ENCODE results near the gene CDKN1C. TPM values are rescaled to one million over a fixed set of nuclear protein-coding genes. Genes with fewer than 3 reads are reported as not detected.

Gene CDKN1C
- polyA plus RNA-seq, 3 donors = 109 to 150 (median 142) TPM

- no peak for DNase-seq (ENCODE audit: extremely low read depth in 1 of 11, low read depth in 9 of 11, low spot score in 4 of 11)
Observed at GRCh38 chr11:2928605-2929530, 43.3 kb upstream of the CDKN1C start, which contains the start of gene PHLDA2. PHLDA2 (minus strand) TSS chr11:2929420; CDS start chr11:2929364, 56 bp downstream.

GRCh38 chr11:2927851-2928604, 42.5 kb upstream of the CDKN1C start:
- no peak for DNase-seq (ENCODE audit: extremely low read depth in 1 of 11, low read depth in 9 of 11, low spot score in 4 of 11)

GRCh38 chr11:2927121-2927800, 41.7 kb upstream of the CDKN1C start:
- DNase-seq (ENCODE audit: extremely low read depth in 1 of 11, low read depth in 9 of 11, low spot score in 4 of 11) = no peak

- DNase-seq (ENCODE audit: extremely low read depth in 1 of 11, low read depth in 9 of 11, low spot score in 4 of 11) = no peak
Observed at GRCh38 chr11:2926611-2927051, 41.1 kb upstream of the CDKN1C start.

GRCh38 chr11:2924821-2925675, 39.5 kb upstream of the CDKN1C start:
- no peak for DNase-seq (ENCODE audit: extremely low read depth in 1 of 11, low read depth in 9 of 11, low spot score in 4 of 11)

- no peak for DNase-seq (ENCODE audit: extremely low read depth in 1 of 11, low read depth in 9 of 11, low spot score in 4 of 11)
Observed at GRCh38 chr11:2924381-2924780, 38.8 kb upstream of the CDKN1C start.

GRCh38 chr11:2923446-2924375, 38.1 kb upstream of the CDKN1C start:
- DNase-seq (ENCODE audit: extremely low read depth in 1 of 11, low read depth in 9 of 11, low spot score in 4 of 11) = no peak

GRCh38 chr11:2922655-2923054, 37.1 kb upstream of the CDKN1C start:
- DNase-seq (ENCODE audit: extremely low read depth in 1 of 11, low read depth in 9 of 11, low spot score in 4 of 11) = no peak

GRCh38 chr11:2921742-2922493, 36.3 kb upstream of the CDKN1C start:
- no peak for DNase-seq (ENCODE audit: extremely low read depth in 1 of 11, low read depth in 9 of 11, low spot score in 4 of 11)

GRCh38 chr11:2921261-2921660, 35.7 kb upstream of the CDKN1C start:
- DNase-seq (ENCODE audit: extremely low read depth in 1 of 11, low read depth in 9 of 11, low spot score in 4 of 11) = no peak

GRCh38 chr11:2920343-2920742, 34.8 kb upstream of the CDKN1C start:
- no peak for DNase-seq (ENCODE audit: extremely low read depth in 1 of 11, low read depth in 9 of 11, low spot score in 4 of 11)

GRCh38 chr11:2919837-2920236, 34.3 kb upstream of the CDKN1C start:
- DNase-seq (ENCODE audit: extremely low read depth in 1 of 11, low read depth in 9 of 11, low spot score in 4 of 11) = no peak

GRCh38 chr11:2919188-2919587, 33.6 kb upstream of the CDKN1C start:
- no peak for DNase-seq (ENCODE audit: extremely low read depth in 1 of 11, low read depth in 9 of 11, low spot score in 4 of 11)

- no peak for DNase-seq (ENCODE audit: extremely low read depth in 1 of 11, low read depth in 9 of 11, low spot score in 4 of 11)
Observed at GRCh38 chr11:2917842-2918490, 32.4 kb upstream of the CDKN1C start.

GRCh38 chr11:2916892-2917645, 31.5 kb upstream of the CDKN1C start:
- no peak for DNase-seq (ENCODE audit: extremely low read depth in 1 of 11, low read depth in 9 of 11, low spot score in 4 of 11)
